Measurements from ENCODE around the gene TENT4A. TPM values are rescaled to one million over a fixed set of nuclear protein-coding genes. Genes with fewer than 3 reads are reported as not detected.
A peak's percentile ranks its signal among the peaks of the same experiment; 100 is the strongest.

Gene TENT4A
- total and polyA plus RNA-seq, 2 of the 4 experiments (the other 2 are of a cell fraction): 5.9 to 17.2 TPM

DNA sequence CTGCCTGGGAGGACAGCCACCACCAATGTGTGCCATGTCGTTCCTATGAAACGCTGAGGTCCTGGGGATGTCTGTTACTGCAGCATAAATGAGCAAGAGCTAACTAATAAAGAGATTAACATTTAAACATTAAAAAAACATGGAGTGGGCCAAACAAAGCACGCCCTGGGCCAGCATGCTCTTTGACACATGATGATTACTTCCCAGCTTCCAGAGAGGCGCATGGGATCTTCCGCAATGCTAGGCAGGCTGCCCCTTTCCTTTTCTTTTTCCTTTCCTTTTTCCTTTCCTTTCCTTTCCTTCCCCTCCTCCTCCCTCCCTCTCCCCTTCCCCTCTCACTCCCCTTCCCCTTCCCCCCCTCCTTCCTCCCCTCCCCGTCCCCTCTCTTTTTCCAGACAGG lies 10.6 kb upstream of the TENT4A start:
- Histone ChIP-seq H2AK9ac (replicated peaks; ENCODE audit: low read depth, low read length, poor library complexity) (no peak overlapping the region), H3K27me3 (ENCODE audit: control insufficient read depth, insufficient read depth, low read length) (peaks cover 8% of the 10 kb centered on the region; the same call in 1 of the 2 replicates), H3K36me3 (ENCODE audit: control insufficient read depth, insufficient read depth, low read length) (no peaks in the 10 kb centered on the region), H2AK5ac (ENCODE audit: low read depth, low read length) (no peak overlapping the region), H4K8ac (ENCODE audit: low read depth in 2 of 2, low read length in 2 of 2) (no peak overlapping the region), H3K18ac (ENCODE audit: low read depth, low read length) (no peak overlapping the region), H3K4ac (ENCODE audit: low read depth, low read length) (no peak overlapping the region), H3K14ac (replicated peaks; ENCODE audit: low read depth, low read length) (no peak overlapping the region), H4K5ac (ENCODE audit: low read depth, low read length) (no peak overlapping the region), H3K79me1 (ENCODE audit: low read depth in 1 of 2, low read length in 2 of 2) (peaks cover 0 to 9% of the 10 kb centered on the region in 2 experiments; a peak in 2 of 4 replicates), H3K9me3 (ENCODE audit: control insufficient read depth, insufficient read depth, low read length) (no peaks in the 10 kb centered on the region), H3K56ac (ENCODE audit: extremely low read depth, insufficient read depth, low read length) (no peak overlapping the region), H2BK20ac (ENCODE audit: low read depth, low read length) (no peak overlapping the region), H4K20me1 (ENCODE audit: insufficient read depth, low read length) (no peaks in the 10 kb centered on the region), H2BK5ac (ENCODE audit: low read depth, low read length, poor library complexity, severe bottlenecking) (no peak overlapping the region), H2BK120ac (ENCODE audit: low read depth, low read length) (no peak overlapping the region), H3K4me3 (ENCODE audit: insufficient read depth, low read depth, low read length) (no peak overlapping the region), H2BK15ac (ENCODE audit: low read depth, low read length) (peak overlapping the region; percentile 6; the same call in 1 of the 3 replicates), H2AFZ (replicated peaks; ENCODE audit: low read length, poor library complexity) (no peak overlapping the region), H3K4me1 (ENCODE audit: control insufficient read depth, insufficient read depth, low read length) (peaks cover 20% of the 10 kb centered on the region), H3K9ac (ENCODE audit: low read depth, low read length) (no peak overlapping the region), H4K91ac (ENCODE audit: insufficient read depth, low read depth, low read length) (no peak overlapping the region), H3K9me1 (ENCODE audit: insufficient read depth, low read length) (peaks cover 16% of the 10 kb centered on the region), H3K23ac (ENCODE audit: low read depth, low read length) (no peak overlapping the region), H3K4me2 (ENCODE audit: low read depth, low read length) (no peak overlapping the region), H3K27ac (ENCODE audit: insufficient read depth, low read length) (no peak overlapping the region)
- ChIA-PET CTCF (no interaction called here), POLR2A (ENCODE audit: unreplicated experiment) (no interaction called here)
- dilution Hi-C loops (cut with HindIII; ENCODE audit: low sequenced_read_pairs, unreplicated experiment) (no loop called here), in situ Hi-C loops (cut with MboI; ENCODE audit: low sequenced_read_pairs) (no loop called here), intact Hi-C loops (cut with micrococcal nuclease) (no loop called here)
- TF ChIP-seq RCOR1 (IDR thresholded peaks at IDR 0.05; ENCODE audit: insufficient replicate concordance, low read length) (no peak), MAFK (IDR thresholded peaks at IDR 0.05; ENCODE audit: low read depth, low read length) (no peak), BHLHE40 (IDR thresholded peaks at IDR 0.05; ENCODE audit: low read depth, low read length) (no peak), CEBPB (IDR thresholded peaks at IDR 0.05; ENCODE audit: low read depth, low read length) (no peak), RFX5 (IDR thresholded peaks at IDR 0.05; ENCODE audit: low read depth, low read length) (no peak), MXI1 (IDR thresholded peaks at IDR 0.05; ENCODE audit: borderline replicate concordance, low read depth, low read length) (no peak)
- TF ChIP-seq, protein P1, sequence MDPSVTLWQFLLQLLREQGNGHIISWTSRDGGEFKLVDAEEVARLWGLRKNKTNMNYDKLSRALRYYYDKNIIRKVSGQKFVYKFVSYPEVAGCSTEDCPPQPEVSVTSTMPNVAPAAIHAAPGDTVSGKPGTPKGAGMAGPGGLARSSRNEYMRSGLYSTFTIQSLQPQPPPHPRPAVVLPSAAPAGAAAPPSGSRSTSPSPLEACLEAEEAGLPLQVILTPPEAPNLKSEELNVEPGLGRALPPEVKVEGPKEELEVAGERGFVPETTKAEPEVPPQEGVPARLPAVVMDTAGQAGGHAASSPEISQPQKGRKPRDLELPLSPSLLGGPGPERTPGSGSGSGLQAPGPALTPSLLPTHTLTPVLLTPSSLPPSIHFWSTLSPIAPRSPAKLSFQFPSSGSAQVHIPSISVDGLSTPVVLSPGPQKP (IDR thresholded peaks at IDR 0.05; ENCODE audit: borderline replicate concordance, low read depth, low read length): no peak
- BruUV-seq (replicated peaks): no TSS peak
- no peak for DNase-seq
- no peak for ATAC-seq (ENCODE audit: low read depth)
- no CpG with 5 or more reads among the region's 6 CpGs for WGBS, 2 experiments (ENCODE audit: extremely low coverage in 2 of 2, insufficient read length in 1 of 2)
